ENCODE data around the gene AFG1L.
"Not testable (repeated sequence)": the region's sequence is repeated elsewhere in the genome, so short reads cannot be mapped to it uniquely, and the experiment has no call there.

AFG1L gene

GRCh38 chr6:108435391-108435790 is 140.5 kb downstream of the AFG1L start:
- DNase-seq (ENCODE audit: low spot score in 2 of 2), result no peak
- H3K4me3 Mint-ChIP-seq, result no peak overlapping the region
- H3K36me3 Mint-ChIP-seq (ENCODE audit: insufficient read depth), result peaks cover 3% of the 10 kb centered on the region
- H3K27ac Mint-ChIP-seq (ENCODE audit: low read depth), result no peak overlapping the region
- no peaks in the 10 kb centered on the region for H3K4me1 Mint-ChIP-seq
- H3K27me3 Mint-ChIP-seq, result no peaks in the 10 kb centered on the region
- no peaks in the 10 kb centered on the region for H3K9me3 Mint-ChIP-seq
- ATAC-seq (replicated peaks; ENCODE audit: extremely low read depth, poor library complexity, severe bottlenecking), result no peak

GRCh38 chr6:108436771-108437170 is 141.9 kb downstream of the AFG1L start:
- H3K4me3 Mint-ChIP-seq, result no peak overlapping the region
- H3K4me1 Mint-ChIP-seq, result no peaks in the 10 kb centered on the region
- no peak overlapping the region for H3K27ac Mint-ChIP-seq (ENCODE audit: low read depth)
- ATAC-seq (replicated peaks; ENCODE audit: extremely low read depth, poor library complexity, severe bottlenecking), result no peak
- DNase-seq (ENCODE audit: low spot score in 2 of 2), result no peak
- peaks cover 3% of the 10 kb centered on the region for H3K36me3 Mint-ChIP-seq (ENCODE audit: insufficient read depth)
- H3K27me3 Mint-ChIP-seq, result no peaks in the 10 kb centered on the region
- no peaks in the 10 kb centered on the region for H3K9me3 Mint-ChIP-seq

GRCh38 chr6:108437821-108438220 is 143.0 kb downstream of the AFG1L start:
- DNase-seq (ENCODE audit: low spot score in 2 of 2) (no peak), ATAC-seq (replicated peaks; ENCODE audit: extremely low read depth, poor library complexity, severe bottlenecking) (no peak)
- Mint-ChIP-seq H3K27me3 (no peaks in the 10 kb centered on the region), H3K9me3 (no peaks in the 10 kb centered on the region), H3K36me3 (ENCODE audit: insufficient read depth) (peaks cover 3% of the 10 kb centered on the region), H3K4me1 (no peaks in the 10 kb centered on the region), H3K27ac (ENCODE audit: low read depth) (no peak overlapping the region), H3K4me3 (no peak overlapping the region)

GRCh38 chr6:108438918-108439317 is 144.1 kb downstream of the AFG1L start:
- no peaks in the 10 kb centered on the region for H3K27me3 Mint-ChIP-seq
- no peaks in the 10 kb centered on the region for H3K9me3 Mint-ChIP-seq

GRCh38 chr6:108441141-108441540 is 146.3 kb downstream of the AFG1L start:
- H3K27ac Mint-ChIP-seq (ENCODE audit: low read depth), result no peak overlapping the region

More at GRCh38 chr6:108438918-108439317, 144.1 kb downstream of the AFG1L start:
- ATAC-seq (replicated peaks; ENCODE audit: extremely low read depth, poor library complexity, severe bottlenecking) (no peak), DNase-seq (ENCODE audit: low spot score in 2 of 2) (no peak)
- peaks cover 3% of the 10 kb centered on the region for H3K36me3 Mint-ChIP-seq (ENCODE audit: insufficient read depth)
- H3K4me1 Mint-ChIP-seq, result no peaks in the 10 kb centered on the region
- H3K4me3 Mint-ChIP-seq, result no peak overlapping the region
- H3K27ac Mint-ChIP-seq (ENCODE audit: low read depth), result no peak overlapping the region

GRCh38 chr6:108442770-108443520 is 148.1 kb downstream of the AFG1L start:
- H3K36me3 Mint-ChIP-seq (ENCODE audit: insufficient read depth), result peaks cover 5% of the 10 kb centered on the region
- no peak overlapping the region for H3K4me3 Mint-ChIP-seq
- DNase-seq (ENCODE audit: low spot score in 2 of 2) (no peak), ATAC-seq (replicated peaks; ENCODE audit: extremely low read depth, poor library complexity, severe bottlenecking) (no peak)
- H3K4me1 Mint-ChIP-seq, result peaks cover 14% of the 10 kb centered on the region
- H3K9me3 Mint-ChIP-seq, result no peaks in the 10 kb centered on the region
- no peaks in the 10 kb centered on the region for H3K27me3 Mint-ChIP-seq
- H3K27ac Mint-ChIP-seq (ENCODE audit: low read depth), result no peak overlapping the region

More at GRCh38 chr6:108441141-108441540, 146.3 kb downstream of the AFG1L start:
- Mint-ChIP-seq H3K36me3 (ENCODE audit: insufficient read depth) (peaks cover 5% of the 10 kb centered on the region), H3K4me1 (peaks cover 12% of the 10 kb centered on the region), H3K4me3 (no peak overlapping the region), H3K27me3 (no peaks in the 10 kb centered on the region), H3K9me3 (no peaks in the 10 kb centered on the region)
- ATAC-seq (replicated peaks; ENCODE audit: extremely low read depth, poor library complexity, severe bottlenecking) (no peak), DNase-seq (ENCODE audit: low spot score in 2 of 2) (no peak)

- DNase-seq (ENCODE audit: low spot score in 2 of 2) (no peak), ATAC-seq (replicated peaks; ENCODE audit: extremely low read depth, poor library complexity, severe bottlenecking) (no peak)
- no peak overlapping the region for H3K27ac Mint-ChIP-seq (ENCODE audit: low read depth)
- peaks cover 14% of the 10 kb centered on the region for H3K4me1 Mint-ChIP-seq
- peaks cover 2% of the 10 kb centered on the region for H3K36me3 Mint-ChIP-seq (ENCODE audit: insufficient read depth)
- H3K4me3 Mint-ChIP-seq, result no peak overlapping the region
- H3K9me3 Mint-ChIP-seq, result no peaks in the 10 kb centered on the region
- no peaks in the 10 kb centered on the region for H3K27me3 Mint-ChIP-seq
These were observed 151.8 kb downstream of the AFG1L start for GRCh38 chr6:108446629-108447150.

- Mint-ChIP-seq H3K4me1 (peaks cover 14% of the 10 kb centered on the region), H3K4me3 (no peak overlapping the region), H3K36me3 (ENCODE audit: insufficient read depth) (peaks cover 2% of the 10 kb centered on the region), H3K9me3 (no peaks in the 10 kb centered on the region), H3K27me3 (no peaks in the 10 kb centered on the region), H3K27ac (ENCODE audit: low read depth) (no peak overlapping the region)
- ATAC-seq (replicated peaks; ENCODE audit: extremely low read depth, poor library complexity, severe bottlenecking) (no peak), DNase-seq (ENCODE audit: low spot score in 2 of 2) (no peak)
These were observed 153.6 kb downstream of the AFG1L start for GRCh38 chr6:108448481-108448880.

- not testable (repeated sequence) for ATAC-seq (replicated peaks; ENCODE audit: extremely low read depth, poor library complexity, severe bottlenecking); H3K36me3 Mint-ChIP-seq (ENCODE audit: insufficient read depth)
These were observed 154.9 kb downstream of the AFG1L start for GRCh38 chr6:108449717-108450116.

GRCh38 chr6:108451816-108452215 is 157.0 kb downstream of the AFG1L start:
- Mint-ChIP-seq H3K27me3 (no peaks in the 10 kb centered on the region), H3K27ac (ENCODE audit: low read depth) (no peak overlapping the region), H3K4me1 (no peaks in the 10 kb centered on the region), H3K4me3 (no peak overlapping the region), H3K36me3 (ENCODE audit: insufficient read depth) (no peaks in the 10 kb centered on the region), H3K9me3 (no peaks in the 10 kb centered on the region)
- ATAC-seq (replicated peaks; ENCODE audit: extremely low read depth, poor library complexity, severe bottlenecking) (no peak), DNase-seq (ENCODE audit: low spot score in 2 of 2) (no peak)

More at GRCh38 chr6:108449717-108450116, 154.9 kb downstream of the AFG1L start:
- not testable (repeated sequence) for H3K27me3 Mint-ChIP-seq; H3K4me3 Mint-ChIP-seq; H3K9me3 Mint-ChIP-seq; DNase-seq (ENCODE audit: low spot score in 2 of 2); H3K27ac Mint-ChIP-seq (ENCODE audit: low read depth)
- H3K4me1 Mint-ChIP-seq, result peaks cover 14% of the 10 kb centered on the region

- Mint-ChIP-seq H3K36me3 (ENCODE audit: insufficient read depth) (no peaks in the 10 kb centered on the region), H3K4me3 (no peak overlapping the region), H3K9me3 (no peaks in the 10 kb centered on the region), H3K27me3 (no peaks in the 10 kb centered on the region), H3K27ac (ENCODE audit: low read depth) (no peak overlapping the region), H3K4me1 (no peaks in the 10 kb centered on the region)
- ATAC-seq (replicated peaks; ENCODE audit: extremely low read depth, poor library complexity, severe bottlenecking) (no peak), DNase-seq (ENCODE audit: low spot score in 2 of 2) (no peak)
These were observed 157.9 kb downstream of the AFG1L start for GRCh38 chr6:108452711-108453195.

- H3K4me1 Mint-ChIP-seq, result no peaks in the 10 kb centered on the region
- H3K4me3 Mint-ChIP-seq, result no peak overlapping the region
- no peak overlapping the region for H3K27ac Mint-ChIP-seq (ENCODE audit: low read depth)
- H3K36me3 Mint-ChIP-seq (ENCODE audit: insufficient read depth), result no peaks in the 10 kb centered on the region
- DNase-seq (ENCODE audit: low spot score in 2 of 2) (no peak), ATAC-seq (replicated peaks; ENCODE audit: extremely low read depth, poor library complexity, severe bottlenecking) (no peak)
- no peaks in the 10 kb centered on the region for H3K9me3 Mint-ChIP-seq
- H3K27me3 Mint-ChIP-seq, result no peaks in the 10 kb centered on the region
These were observed 158.8 kb downstream of the AFG1L start for GRCh38 chr6:108453601-108454185.

- Mint-ChIP-seq H3K4me1 (no peaks in the 10 kb centered on the region), H3K4me3 (no peak overlapping the region), H3K27me3 (no peaks in the 10 kb centered on the region), H3K9me3 (no peaks in the 10 kb centered on the region), H3K27ac (ENCODE audit: low read depth) (no peak overlapping the region), H3K36me3 (ENCODE audit: insufficient read depth) (no peaks in the 10 kb centered on the region)
- DNase-seq (ENCODE audit: low spot score in 2 of 2) (no peak), ATAC-seq (replicated peaks; ENCODE audit: extremely low read depth, poor library complexity, severe bottlenecking) (no peak)
These were observed 159.5 kb downstream of the AFG1L start for GRCh38 chr6:108454356-108454755.

All from central memory CD8-positive, alpha-beta T cell (primary cell).